C4-2B (cell line): ENCODE results near the gene ANG.
"Not testable (repeated sequence)": the region's sequence is repeated elsewhere in the genome, so short reads cannot be mapped to it uniquely, and the experiment has no call there.

Source experiments
- H3K27ac ChIP-seq: fragments of 450-650 bp; 2 replicates; pipeline ENCODE4 v1.5.1; 2017
- CTCF ChIP-seq: fragments of 450-650 bp; conservative IDR thresholded peaks from 2 replicates; pipeline ENCODE4 v1.5.1; 2017; ENCODE audit warnings: mild to moderate bottlenecking
- ZFX ChIP-seq: fragments of 450-650 bp; IDR thresholded peaks from 2 replicates; pipeline ENCODE4 v1.6.1; 2017

ANG gene

GRCh38 chr14:20723488-20723887, 34.9 kb downstream of the ANG start:
- no peak overlapping the region for H3K27ac ChIP-seq

DNA sequence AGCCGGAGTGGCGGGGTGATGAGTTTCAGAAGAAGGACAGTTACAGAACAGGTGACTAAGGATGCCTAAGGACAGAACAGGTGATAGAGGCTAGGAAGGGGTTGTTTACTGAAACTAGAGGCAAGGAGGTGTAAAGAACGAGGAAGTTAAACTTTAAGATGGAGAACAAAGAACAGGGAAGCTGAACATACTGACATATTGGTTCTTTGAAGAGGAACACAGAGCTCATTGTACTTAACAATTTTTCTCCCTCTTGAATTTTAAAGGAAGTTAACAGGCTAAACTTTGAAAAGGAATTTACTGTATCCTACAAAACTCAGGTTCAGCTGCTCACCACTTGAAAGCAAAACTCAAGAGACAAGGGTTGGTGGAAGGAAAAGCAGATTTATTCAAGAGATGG, 37.6 kb downstream of the ANG start:
- not testable (repeated sequence) for H3K27ac ChIP-seq

More at GRCh38 chr14:20723488-20723887, 34.9 kb downstream of the ANG start:
- TF ChIP-seq CTCF: no peak
- TF ChIP-seq ZFX: no peak

- no peak for TF ChIP-seq CTCF
- no peak for TF ChIP-seq ZFX
- no peak overlapping the region for H3K27ac ChIP-seq
These were observed 38.0 kb downstream of the ANG start for GRCh38 chr14:20726531-20726930.

- no peak overlapping the region for H3K27ac ChIP-seq
- TF ChIP-seq CTCF: no peak
These were observed 42.3 kb downstream of the ANG start for GRCh38 chr14:20730891-20731290.

DNA sequence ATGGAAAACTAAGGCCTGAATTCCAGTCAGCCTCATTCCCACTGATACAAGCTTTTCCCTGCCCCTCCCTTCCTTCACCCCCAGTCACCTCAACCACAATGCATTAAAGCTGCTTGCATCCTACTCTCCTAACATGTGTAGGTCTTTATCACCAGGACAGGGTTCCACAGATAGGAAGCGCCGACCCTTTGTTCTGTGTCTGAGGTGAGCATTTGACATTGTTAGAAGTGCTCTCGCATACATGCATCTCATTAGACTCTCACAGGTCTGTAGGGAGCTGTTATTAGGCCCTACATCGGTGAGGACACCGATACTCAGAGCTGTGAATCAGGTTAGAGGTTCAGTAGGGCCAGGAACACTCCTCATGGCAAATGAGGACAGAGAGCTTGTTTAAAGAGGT, 43.9 kb downstream of the ANG start:
- TF ChIP-seq ZFX (no peak), CTCF (no peak)

GRCh38 chr14:20732979-20733635, 44.5 kb downstream of the ANG start:
- TF ChIP-seq ZFX: no peak
- TF ChIP-seq CTCF: no peak
- no peak overlapping the region for H3K27ac ChIP-seq

More for the DNA sequence above, 43.9 kb downstream of the ANG start:
- H3K27ac ChIP-seq: no peak overlapping the region

- TF ChIP-seq CTCF: no peak
- TF ChIP-seq ZFX: no peak
These were observed 45.3 kb downstream of the ANG start for GRCh38 chr14:20733684-20734429.

DNA sequence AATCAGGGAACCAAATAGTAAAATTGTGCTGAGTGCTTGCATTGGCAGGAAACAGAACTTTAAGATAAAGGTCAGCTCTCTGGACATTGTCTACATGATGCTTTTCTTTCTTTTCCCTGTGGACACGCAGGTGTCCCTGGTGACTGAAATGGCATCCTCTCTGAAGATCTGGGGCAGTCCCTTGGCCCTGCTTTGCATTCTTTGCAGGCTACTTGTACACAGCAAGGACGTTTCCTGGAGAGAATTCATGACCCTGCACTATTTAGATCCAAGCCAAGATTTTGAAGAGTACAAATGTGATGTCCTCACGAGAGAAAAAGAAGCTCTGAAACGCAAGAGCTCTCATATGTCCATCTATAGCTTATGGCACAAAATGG, 45.9 kb downstream of the ANG start:
- TF ChIP-seq ZFX (no peak), CTCF (no peak)
- H3K27ac ChIP-seq: no peak overlapping the region

More at GRCh38 chr14:20733684-20734429, 45.3 kb downstream of the ANG start:
- H3K27ac ChIP-seq: no peak overlapping the region

DNA sequence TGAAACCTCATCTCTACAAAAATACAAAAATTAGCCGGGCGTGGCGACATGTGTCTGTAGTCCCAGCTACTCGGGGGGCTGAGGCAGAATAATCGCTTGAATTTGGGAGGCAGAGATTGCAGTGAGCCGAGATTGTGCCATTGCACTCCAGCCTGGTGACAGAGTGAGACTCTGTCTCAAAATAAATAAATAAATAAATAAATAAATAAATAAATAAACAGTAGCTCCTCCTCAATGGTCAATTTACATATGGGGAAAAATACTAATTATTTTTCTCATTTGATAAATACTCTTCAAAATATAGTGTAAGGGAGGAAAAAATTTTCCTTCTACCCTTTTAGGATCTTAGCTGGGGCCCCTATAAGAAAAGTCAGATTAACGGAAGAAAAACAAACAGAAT, 49.7 kb downstream of the ANG start:
- H3K27ac ChIP-seq: not testable (repeated sequence)
